ACC112 (cell line): Measurements from ENCODE around the gene ANKRD33B.

Experiments used
- H2AFZ ChIP-seq: fragments of 200-600 bp; sonication (generic); one replicate; pipeline ENCODE4 v1.6.0; 2017; ENCODE audit warnings: antibody characterized with exemption, low read length; ENCODE audit not compliant: unreplicated experiment
- H3K27ac ChIP-seq: fragments of 200-600 bp; sonication (generic); 2 replicates; pipeline ENCODE4 v1.5.1; 2014; ENCODE audit warnings: low read depth, mild to moderate bottlenecking, antibody characterized with exemption, low read length, moderate library complexity
- H3K27me3 ChIP-seq: fragments of 200-600 bp; sonication (generic); 2 replicates; pipeline ENCODE4 v1.6.1; 2014; ENCODE audit warnings: mild to moderate bottlenecking, antibody characterized with exemption, low read length, moderate library complexity, mixed read lengths; ENCODE audit not compliant: insufficient read depth
- H3K36me3 ChIP-seq: fragments of 200-600 bp; sonication (generic); 2 replicates; pipeline ENCODE4 v1.6.1; 2016; ENCODE audit warnings: mild to moderate bottlenecking, antibody characterized with exemption, low read length, moderate library complexity, mixed read lengths; ENCODE audit not compliant: insufficient read depth
- H3K4me1 ChIP-seq: fragments of 200-600 bp; sonication (generic); one replicate; pipeline ENCODE4 v1.6.1; 2016; ENCODE audit warnings: low read length, mixed read lengths; ENCODE audit not compliant: insufficient read depth, unreplicated experiment, control insufficient read depth
- H3K4me3 ChIP-seq: fragments of 200-600 bp; sonication (generic); 2 replicates; pipeline ENCODE4 v1.5.1; 2014; ENCODE audit warnings: mild to moderate bottlenecking, low read depth, low read length
- H3K79me2 ChIP-seq: fragments of 200-600 bp; sonication (generic); one replicate; pipeline ENCODE4 v1.6.0; 2016; ENCODE audit warnings: low read length; ENCODE audit not compliant: control insufficient read depth, unreplicated experiment, insufficient read depth

The ANKRD33B gene

GRCh38 chr5:10679336-10679988 lies 115.6 kb downstream of the ANKRD33B start:
- peaks cover 31% of the 10 kb centered on the region; the same call in 1 of the 2 replicates for H3K36me3 ChIP-seq
- no peaks in the 10 kb centered on the region for H3K79me2 ChIP-seq
- H3K4me3 ChIP-seq = no peak overlapping the region
- H3K27me3 ChIP-seq = no peaks in the 10 kb centered on the region
- H2AFZ ChIP-seq = no peak overlapping the region
- H3K4me1 ChIP-seq = no peaks in the 10 kb centered on the region
- no peak overlapping the region for H3K27ac ChIP-seq

- H3K4me3 ChIP-seq = no peak overlapping the region
- H3K79me2 ChIP-seq = peaks cover under 1% of the 10 kb centered on the region
- no peaks in the 10 kb centered on the region for H3K4me1 ChIP-seq
- no peaks in the 10 kb centered on the region for H3K27me3 ChIP-seq
- H2AFZ ChIP-seq = no peak overlapping the region
- peaks cover 31% of the 10 kb centered on the region; the same call in 1 of the 2 replicates for H3K36me3 ChIP-seq
- no peak overlapping the region for H3K27ac ChIP-seq
Observed at GRCh38 chr5:10680876-10681481, 117.1 kb downstream of the ANKRD33B start.

GRCh38 chr5:10681731-10682679 lies 118.1 kb downstream of the ANKRD33B start:
- H3K27ac ChIP-seq = no peak overlapping the region
- peaks cover 27% of the 10 kb centered on the region; the same call in 1 of the 2 replicates for H3K36me3 ChIP-seq
- no peaks in the 10 kb centered on the region for H3K4me1 ChIP-seq
- H2AFZ ChIP-seq = no peak overlapping the region
- H3K79me2 ChIP-seq = peaks cover 5% of the 10 kb centered on the region
- H3K27me3 ChIP-seq = no peaks in the 10 kb centered on the region
- no peak overlapping the region for H3K4me3 ChIP-seq

GRCh38 chr5:10682801-10683525 lies 119.1 kb downstream of the ANKRD33B start:
- Histone ChIP-seq H3K79me2 (peaks cover 5% of the 10 kb centered on the region), H3K36me3 (peaks cover 18% of the 10 kb centered on the region; the same call in 1 of the 2 replicates), H3K27me3 (no peaks in the 10 kb centered on the region), H3K4me3 (no peak overlapping the region), H2AFZ (no peak overlapping the region), H3K27ac (no peak overlapping the region), H3K4me1 (no peaks in the 10 kb centered on the region)

GRCh38 chr5:10684303-10685086 lies 120.6 kb downstream of the ANKRD33B start:
- H2AFZ ChIP-seq = no peak overlapping the region
- H3K4me1 ChIP-seq = peaks cover under 1% of the 10 kb centered on the region
- no peaks in the 10 kb centered on the region for H3K27me3 ChIP-seq
- peaks cover 8% of the 10 kb centered on the region; the same call in 1 of the 2 replicates for H3K36me3 ChIP-seq
- peaks cover 8% of the 10 kb centered on the region for H3K79me2 ChIP-seq
- no peak overlapping the region for H3K4me3 ChIP-seq
- H3K27ac ChIP-seq = no peak overlapping the region

- Histone ChIP-seq H3K27me3 (no peaks in the 10 kb centered on the region), H3K27ac (no peak overlapping the region), H3K36me3 (peaks cover 6% of the 10 kb centered on the region; the same call in 1 of the 2 replicates), H3K79me2 (peaks cover 10% of the 10 kb centered on the region), H3K4me3 (no peak overlapping the region), H2AFZ (no peak overlapping the region), H3K4me1 (peaks cover 6% of the 10 kb centered on the region)
Observed at GRCh38 chr5:10685115-10685521, 121.2 kb downstream of the ANKRD33B start.

- Histone ChIP-seq H3K27me3 (no peaks in the 10 kb centered on the region), H3K79me2 (peaks cover 10% of the 10 kb centered on the region), H3K4me1 (peaks cover 14% of the 10 kb centered on the region), H3K36me3 (no peaks in the 10 kb centered on the region; the same call in 1 of the 2 replicates), H3K4me3 (no peak overlapping the region), H2AFZ (no peak overlapping the region), H3K27ac (no peak overlapping the region)
Observed at GRCh38 chr5:10686890-10687289, 123.0 kb downstream of the ANKRD33B start.

GRCh38 chr5:10688651-10689171 lies 124.8 kb downstream of the ANKRD33B start:
- H3K27ac ChIP-seq = no peak overlapping the region

GRCh38 chr5:10689391-10690081 lies 125.7 kb downstream of the ANKRD33B start:
- no peaks in the 10 kb centered on the region for H3K36me3 ChIP-seq
- no peak overlapping the region for H3K27ac ChIP-seq
- H3K27me3 ChIP-seq = no peaks in the 10 kb centered on the region
- H3K4me1 ChIP-seq = peaks cover 28% of the 10 kb centered on the region
- peaks cover 19% of the 10 kb centered on the region for H3K79me2 ChIP-seq
- H2AFZ ChIP-seq = no peak overlapping the region
- no peak overlapping the region for H3K4me3 ChIP-seq

More at GRCh38 chr5:10688651-10689171, 124.8 kb downstream of the ANKRD33B start:
- no peak overlapping the region for H2AFZ ChIP-seq
- peaks cover 28% of the 10 kb centered on the region for H3K4me1 ChIP-seq
- H3K36me3 ChIP-seq = no peaks in the 10 kb centered on the region
- H3K27me3 ChIP-seq = no peaks in the 10 kb centered on the region
- peaks cover 15% of the 10 kb centered on the region for H3K79me2 ChIP-seq
- no peak overlapping the region for H3K4me3 ChIP-seq
